ENCODE data around the gene ZC3HAV1.
"Not testable (repeated sequence)": the region's sequence is repeated elsewhere in the genome, so short reads cannot be mapped to it uniquely, and the experiment has no call there.

GRCh38 chr7:139129814-139130213 lies 20.3 kb upstream of the ZC3HAV1 start:
- TF ChIP-seq EZH2 (IDR thresholded peaks at IDR 0.05; ENCODE audit: low read length): not testable (repeated sequence)
- TF ChIP-seq, protein P1, sequence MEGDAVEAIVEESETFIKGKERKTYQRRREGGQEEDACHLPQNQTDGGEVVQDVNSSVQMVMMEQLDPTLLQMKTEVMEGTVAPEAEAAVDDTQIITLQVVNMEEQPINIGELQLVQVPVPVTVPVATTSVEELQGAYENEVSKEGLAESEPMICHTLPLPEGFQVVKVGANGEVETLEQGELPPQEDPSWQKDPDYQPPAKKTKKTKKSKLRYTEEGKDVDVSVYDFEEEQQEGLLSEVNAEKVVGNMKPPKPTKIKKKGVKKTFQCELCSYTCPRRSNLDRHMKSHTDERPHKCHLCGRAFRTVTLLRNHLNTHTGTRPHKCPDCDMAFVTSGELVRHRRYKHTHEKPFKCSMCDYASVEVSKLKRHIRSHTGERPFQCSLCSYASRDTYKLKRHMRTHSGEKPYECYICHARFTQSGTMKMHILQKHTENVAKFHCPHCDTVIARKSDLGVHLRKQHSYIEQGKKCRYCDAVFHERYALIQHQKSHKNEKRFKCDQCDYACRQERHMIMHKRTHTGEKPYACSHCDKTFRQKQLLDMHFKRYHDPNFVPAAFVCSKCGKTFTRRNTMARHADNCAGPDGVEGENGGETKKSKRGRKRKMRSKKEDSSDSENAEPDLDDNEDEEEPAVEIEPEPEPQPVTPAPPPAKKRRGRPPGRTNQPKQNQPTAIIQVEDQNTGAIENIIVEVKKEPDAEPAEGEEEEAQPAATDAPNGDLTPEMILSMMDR (optimal IDR thresholded peaks at IDR 0.05 in 1 of 3, IDR thresholded peaks at IDR 0.05 in 1 of 3, conservative IDR thresholded peaks at IDR 0.05 in 1 of 3; ENCODE audit: extremely low read depth in 1 of 3, insufficient read depth in 2 of 3, low read length in 3 of 3): not testable (repeated sequence)
